Small intestine (tissue), 7 donors: ENCODE results near the gene UBASH3A. TPM values are rescaled to one million over a fixed set of nuclear protein-coding genes. Genes with fewer than 3 reads are reported as not detected.

Source experiments
- DNase-seq, 2 donors: peaks; one replicate each; pipeline versions ENCODE4 v3.0.0 to v3.0.0-alpha.2; 2013
- FAIRE-seq: peaks from 2 replicates; lab custom pipeline; 2012; peaks lifted over from hg19 to GRCh38; lab: Jason Lieb, UNC
- H3K27ac ChIP-seq, 3 donors: one replicate each; pipeline ENCODE4 v1.5.1; 2013; ENCODE audit warnings: low read length in 2 of 3, mild to moderate bottlenecking in 2 of 3, control low read depth in 1 of 3, inconsistent platforms in 1 of 3, low read depth in 1 of 3, moderate library complexity in 1 of 3
- H3K27me3 ChIP-seq, 3 donors: one replicate each; pipeline ENCODE4 v1.6.1; 2013; ENCODE audit warnings: low read length in 3 of 3, inconsistent platforms in 1 of 3; ENCODE audit not compliant: control insufficient read depth in 3 of 3, insufficient read depth in 3 of 3
- H3K36me3 ChIP-seq, 3 donors: one replicate each; pipeline ENCODE4 v1.6.1; 2013; ENCODE audit warnings: low read length in 3 of 3, inconsistent platforms in 1 of 3, low read depth in 1 of 3, mild to moderate bottlenecking in 1 of 3, moderate library complexity in 1 of 3; ENCODE audit not compliant: control insufficient read depth in 3 of 3, insufficient read depth in 2 of 3
- H3K4me1 ChIP-seq, 3 donors: one replicate each; pipeline ENCODE4 v1.6.1; 2013; ENCODE audit warnings: low read length in 2 of 3, inconsistent platforms in 1 of 3, low read depth in 1 of 3, mild to moderate bottlenecking in 1 of 3, moderate library complexity in 1 of 3; ENCODE audit not compliant: control insufficient read depth in 3 of 3, insufficient read depth in 2 of 3
- H3K4me3 ChIP-seq, 3 donors: one replicate each; pipeline ENCODE4 v1.5.1; 2013; ENCODE audit warnings: low read length in 3 of 3, control low read depth in 1 of 3, inconsistent platforms in 1 of 3, low read depth in 1 of 3, mild to moderate bottlenecking in 1 of 3, moderate library complexity in 1 of 3
- H3K9me3 ChIP-seq, 2 donors: one replicate each; pipeline ENCODE4 v1.6.1; 2013; ENCODE audit warnings: low read depth in 1 of 2, low read length in 1 of 2; ENCODE audit not compliant: control insufficient read depth in 2 of 2, insufficient read depth in 1 of 2
- WGBS, 3 donors: extraction: QIAGEN DNeasy Blood & Tissue Kit; methylation state at CpG; one replicate each; pipeline ENCODE4 v1.1.7; 2013; 5-methylcytosine and 5-hydroxymethylcytosine counted together
- polyA plus RNA-seq, 4 donors: library from polyadenylated mRNA; stranded (reverse) in 3 of 4; unstranded in 1 of 4; fragments of 200-250 nt in 3 of 4; fragments of 120-200 nt in 1 of 4; gene quantifications; one replicate each; pipeline versions ENCODE4 v1.2.1 to v1.2.3, GENCODE V29; 2013
- donor health status: healthy with polysubstance abuse.
- donor health status: control.
- donor health status: control.
- donor health status: Bipolar disorder and iron deficiency.
- donor health status: healthy.

UBASH3A gene
- polyA plus RNA-seq, 4 donors: 0.42 to 2.4 (median 0.76) TPM

GRCh38 chr21:42412636-42412933, 8.9 kb downstream of the UBASH3A start:
- no peak for DNase-seq
- 73 to 85% (median 74%) methylated on average over 5 of the region's 5 CpGs for WGBS, 3 donors
- no peaks in the 10 kb centered on the region for H3K9me3 ChIP-seq
- no peaks in the 10 kb centered on the region for H3K27me3 ChIP-seq
- H3K4me1 ChIP-seq: no peaks in the 10 kb centered on the region
- FAIRE-seq: no peak
- no peak overlapping the region for H3K4me3 ChIP-seq
- H3K27ac ChIP-seq: no peak overlapping the region
- no peaks in the 10 kb centered on the region for H3K36me3 ChIP-seq

- Histone ChIP-seq H3K9me3 (no peaks in the 10 kb centered on the region), H3K4me3 (no peak overlapping the region), H3K36me3 (no peaks in the 10 kb centered on the region), H3K27me3 (no peaks in the 10 kb centered on the region), H3K27ac (no peak overlapping the region), H3K4me1 (peaks cover 0 to 1% (median 0%) of the 10 kb centered on the region in 3 donors)
- 88 to 94% (median 92%) methylated on average over 14 of the region's 14 CpGs for whole genome bisulfite sequencing, 3 donors
- FAIRE-seq (no peak), DNase-seq (no peak)
Measured at GRCh38 chr21:42413093-42413492, 9.4 kb downstream of the UBASH3A start.

DNA sequence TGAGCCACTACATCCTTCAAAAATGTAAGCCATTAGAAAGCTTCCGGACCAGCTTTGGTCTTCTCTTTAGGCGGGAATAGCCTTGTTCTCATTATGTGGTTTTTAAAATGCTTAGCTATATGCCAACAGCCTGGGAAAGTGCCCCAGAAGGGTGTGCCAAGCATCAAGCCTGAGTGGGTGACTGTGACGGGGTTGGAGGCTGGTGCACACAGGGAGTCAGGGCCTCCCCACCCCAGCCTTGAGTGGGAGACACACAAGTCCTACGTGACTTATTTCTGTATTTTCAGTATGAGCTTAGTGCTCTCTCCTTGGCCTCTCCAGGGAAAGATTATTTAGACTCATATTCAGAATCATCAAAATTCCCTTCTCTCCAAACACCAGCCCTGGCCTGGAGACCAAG, 9.8 kb downstream of the UBASH3A start:
- Histone ChIP-seq H3K27me3 (no peaks in the 10 kb centered on the region), H3K27ac (no peak overlapping the region), H3K36me3 (no peaks in the 10 kb centered on the region), H3K4me1 (peaks cover 0 to 5% (median 0%) of the 10 kb centered on the region in 3 donors), H3K4me3 (no peak overlapping the region), H3K9me3 (no peaks in the 10 kb centered on the region)
- WGBS, 3 donors: 84 to 87% (median 85%) methylated on average over 4 of the region's 4 CpGs
- no peak for DNase-seq
- FAIRE-seq: no peak

DNA sequence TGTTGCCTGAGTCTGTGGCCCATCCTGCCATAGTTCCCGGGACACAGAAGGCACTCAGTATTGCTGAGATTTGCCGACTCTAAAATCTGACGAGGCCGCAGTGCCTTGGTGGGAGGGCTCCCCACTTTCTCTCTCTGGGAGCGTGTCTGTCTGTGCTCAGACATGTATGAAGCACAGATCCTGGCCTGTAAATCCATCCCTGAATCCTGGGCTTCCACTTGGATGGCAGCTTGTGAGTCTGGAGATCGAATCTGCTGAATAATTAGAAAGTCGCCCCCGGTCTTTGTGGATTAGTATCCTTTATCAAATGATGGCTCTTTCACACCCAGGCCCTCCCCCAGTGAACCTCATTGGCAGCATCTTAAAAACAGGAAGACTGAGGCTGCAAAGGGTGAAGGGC, 10.4 kb downstream of the UBASH3A start:
- DNase-seq (no peak), FAIRE-seq (no peak)
- no peaks in the 10 kb centered on the region for H3K36me3 ChIP-seq
- H3K9me3 ChIP-seq: no peaks in the 10 kb centered on the region
- no peak overlapping the region for H3K27ac ChIP-seq
- H3K27me3 ChIP-seq: no peaks in the 10 kb centered on the region
- H3K4me3 ChIP-seq: no peak overlapping the region
- peaks cover 0 to 7% (median 0%) of the 10 kb centered on the region in 3 donors for H3K4me1 ChIP-seq
- 83 to 93% (median 89%) methylated on average over 8 of the region's 8 CpGs for WGBS, 3 donors

DNA sequence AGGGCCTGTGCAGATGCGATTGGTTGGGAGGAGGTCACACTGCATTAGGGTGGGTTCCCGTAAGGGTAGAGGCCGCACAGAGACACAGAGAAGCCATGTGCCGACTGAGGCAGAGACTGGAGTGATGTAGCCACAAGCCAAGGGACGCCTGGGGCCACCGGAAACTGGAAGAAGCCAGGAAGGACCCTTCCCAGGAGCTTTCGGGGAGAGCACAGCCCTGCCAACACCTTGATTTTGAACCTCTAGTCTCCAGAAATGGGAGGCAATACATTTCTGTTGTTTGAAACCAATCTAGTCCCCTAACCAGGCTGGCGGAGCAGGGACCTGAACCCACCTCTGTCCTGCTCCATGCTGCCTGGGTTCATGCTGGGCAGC, 10.8 kb downstream of the UBASH3A start:
- H3K27me3 ChIP-seq: no peaks in the 10 kb centered on the region
- DNase-seq (no peak), FAIRE-seq (no peak)
- H3K36me3 ChIP-seq: no peaks in the 10 kb centered on the region
- 81 to 91% (median 90%) methylated on average over 8 of the region's 8 CpGs for WGBS, 3 donors
- peak overlapping the region in 1 of 3 donors; percentile 32 for H3K27ac ChIP-seq
- no peak overlapping the region for H3K4me3 ChIP-seq
- H3K4me1 ChIP-seq: peaks cover 0 to 7% (median 0%) of the 10 kb centered on the region in 3 donors
- no peaks in the 10 kb centered on the region for H3K9me3 ChIP-seq

DNA sequence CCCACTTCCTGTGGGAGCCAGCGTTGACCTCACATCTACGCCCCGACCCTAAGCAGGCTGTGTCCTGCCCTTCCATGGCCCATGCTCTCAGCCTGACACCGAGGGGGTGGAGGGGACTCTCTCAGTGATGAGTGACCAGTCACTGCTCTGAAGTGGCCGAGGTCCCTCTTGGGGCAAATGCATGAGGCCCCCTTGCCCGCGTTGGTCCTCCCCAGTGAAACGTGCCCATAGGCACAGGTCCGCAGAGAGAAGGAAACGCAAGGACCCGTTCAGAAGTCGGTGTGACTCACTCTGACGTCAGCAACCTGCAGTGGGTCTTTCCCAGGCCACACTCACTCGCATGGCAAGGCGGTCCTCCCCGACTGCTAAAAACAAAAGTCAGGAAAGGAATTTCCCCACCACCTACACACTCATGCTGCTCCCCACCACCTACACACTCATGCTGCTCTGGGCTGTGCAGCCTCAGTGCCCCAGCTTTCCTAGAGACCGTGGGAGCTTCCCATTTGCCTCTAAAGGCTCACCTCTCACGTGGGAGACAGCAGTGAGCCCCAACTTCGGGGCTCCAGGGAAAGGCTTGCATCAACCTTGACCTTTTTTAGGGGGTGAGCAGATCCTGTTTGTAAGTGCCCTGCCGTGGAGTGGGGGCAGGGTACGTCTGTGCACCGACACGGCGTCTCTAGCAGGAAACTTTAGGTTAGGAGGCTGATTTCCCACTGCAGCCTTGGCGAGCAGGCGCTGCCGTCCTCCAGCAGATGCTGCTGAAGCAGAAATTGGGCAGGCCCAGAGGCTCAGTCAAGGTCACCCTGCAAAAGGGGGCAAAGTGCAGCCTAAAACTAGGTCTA, 11.4 kb downstream of the UBASH3A start:
- Histone ChIP-seq H3K4me3 (no peak overlapping the region), H3K27me3 (no peaks in the 10 kb centered on the region), H3K9me3 (no peaks in the 10 kb centered on the region), H3K36me3 (no peaks in the 10 kb centered on the region), H3K27ac (peak overlapping the region in 1 of 3 donors; percentile 32), H3K4me1 (peaks cover 0 to 7% (median 0%) of the 10 kb centered on the region in 3 donors)
- DNase-seq (peak in 1 of 2 donors; percentile 52), FAIRE-seq (no peak)
- 52 to 63% (median 59%) methylated on average over 27 of the region's 27 CpGs for WGBS, 3 donors

DNA sequence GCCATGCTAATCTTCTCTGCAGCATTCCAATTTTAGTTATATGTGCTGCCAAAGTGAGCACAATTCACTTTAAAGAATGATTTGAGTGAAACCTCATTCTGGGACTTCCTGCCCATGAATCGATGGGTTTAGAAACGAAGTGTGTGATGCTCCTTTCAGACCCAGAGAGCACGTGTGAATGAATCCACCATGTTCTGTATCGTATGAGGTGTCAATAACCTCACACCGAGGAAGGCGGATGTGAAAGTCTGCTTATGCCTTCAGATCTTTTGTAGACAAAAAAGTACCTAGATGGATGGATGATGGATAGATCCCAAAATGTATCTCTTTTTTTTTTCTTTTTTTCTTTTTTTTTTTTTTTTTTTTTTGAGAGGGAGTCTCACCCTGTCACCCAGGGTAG, 13.8 kb downstream of the UBASH3A start:
- 72 to 85% (median 78%) methylated on average over 6 of the region's 6 CpGs for WGBS, 3 donors
- Histone ChIP-seq H3K4me1 (peaks cover 2 to 13% (median 2%) of the 10 kb centered on the region in 3 donors), H3K27ac (no peak overlapping the region), H3K36me3 (no peaks in the 10 kb centered on the region), H3K4me3 (no peak overlapping the region), H3K9me3 (peaks cover 0 to 4% of the 10 kb centered on the region in 2 donors), H3K27me3 (no peaks in the 10 kb centered on the region)
- no peak for FAIRE-seq
- DNase-seq: peak in 1 of 2 donors; percentile 41

DNA sequence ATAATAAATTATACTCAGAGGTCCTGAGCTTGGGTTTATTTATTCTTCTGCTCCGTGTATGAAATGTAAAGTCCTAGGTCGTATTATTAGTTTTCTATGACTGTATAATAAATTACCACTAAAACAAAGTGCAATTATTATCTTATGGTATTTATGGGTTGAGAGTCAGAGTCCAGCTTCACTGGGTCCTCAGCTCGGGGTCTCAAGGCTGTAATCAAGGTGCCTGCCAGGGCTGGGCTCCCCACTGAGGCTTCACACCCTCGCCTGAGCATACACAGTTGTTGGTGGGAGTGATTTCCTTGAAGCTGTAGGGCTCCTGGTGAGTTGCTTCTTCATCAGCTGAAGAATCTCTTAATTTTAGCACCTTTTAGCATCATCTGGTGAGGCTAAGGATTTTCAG, 15.2 kb downstream of the UBASH3A start:
- Histone ChIP-seq H3K27me3 (peaks cover 0 to 2% (median 0%) of the 10 kb centered on the region in 3 donors), H3K4me3 (no peak overlapping the region), H3K27ac (no peak overlapping the region), H3K36me3 (no peaks in the 10 kb centered on the region), H3K9me3 (peaks cover 0 to 4% of the 10 kb centered on the region in 2 donors), H3K4me1 (peaks cover 2 to 13% (median 2%) of the 10 kb centered on the region in 3 donors)
- FAIRE-seq (no peak), DNase-seq (peak in 1 of 2 donors; percentile 50)
- 30 to 51% (median 47%) methylated on average over 4 of the region's 4 CpGs for WGBS, 3 donors
